HG03457 (cell line): ENCODE measurements around the gene PGRMC2.
"Not testable (repeated sequence)": the region's sequence is repeated elsewhere in the genome, so short reads cannot be mapped to it uniquely, and the experiment has no call there.

Experiments used
- ATAC-seq: cut with Tn5 transposase; IDR thresholded peaks from one replicate; pipeline ENCODE4 v1.9.1; 2021; ENCODE audit warnings: moderate number of reproducible peaks; ENCODE audit not compliant: unreplicated experiment

PGRMC2 gene

DNA sequence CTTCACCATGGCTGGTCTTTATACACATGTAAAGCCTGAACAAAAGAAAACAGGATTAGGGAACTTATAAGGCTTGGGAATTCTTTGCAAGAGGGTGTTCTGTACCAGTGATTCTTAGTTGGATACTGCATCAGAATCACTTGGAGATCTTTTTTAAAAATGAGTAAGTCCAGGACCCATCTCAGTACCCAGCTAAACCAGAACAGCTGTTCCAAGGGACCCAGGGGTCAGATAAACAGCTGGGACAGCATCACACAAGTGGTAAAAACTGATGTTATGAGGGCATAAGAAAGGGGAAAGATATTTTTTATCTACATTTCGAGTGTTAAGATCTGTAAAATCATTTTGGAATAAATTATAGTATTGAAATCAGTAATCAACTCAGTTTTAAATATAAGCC lies 16.1 kb downstream of the PGRMC2 start:
- no peak for ATAC-seq

DNA sequence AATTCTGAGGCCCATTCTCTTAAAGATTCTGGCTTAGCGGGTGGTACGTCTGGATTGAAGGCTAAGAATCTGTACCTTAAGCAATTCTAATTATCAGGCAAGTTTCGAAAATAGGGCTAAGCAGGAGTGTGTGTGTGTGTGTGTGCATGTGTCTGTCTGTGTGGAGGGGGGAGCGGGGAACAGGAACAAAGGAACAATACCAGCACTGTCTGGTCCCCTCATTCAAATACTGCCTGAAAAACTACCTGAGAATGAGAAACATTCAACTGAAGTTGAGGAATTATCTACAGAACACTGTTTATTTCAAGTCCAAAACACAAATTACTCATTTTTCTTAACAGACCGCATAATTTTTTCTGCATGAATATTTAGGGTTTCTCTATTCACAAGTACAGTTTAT lies 18.6 kb downstream of the PGRMC2 start:
- no peak for ATAC-seq

DNA sequence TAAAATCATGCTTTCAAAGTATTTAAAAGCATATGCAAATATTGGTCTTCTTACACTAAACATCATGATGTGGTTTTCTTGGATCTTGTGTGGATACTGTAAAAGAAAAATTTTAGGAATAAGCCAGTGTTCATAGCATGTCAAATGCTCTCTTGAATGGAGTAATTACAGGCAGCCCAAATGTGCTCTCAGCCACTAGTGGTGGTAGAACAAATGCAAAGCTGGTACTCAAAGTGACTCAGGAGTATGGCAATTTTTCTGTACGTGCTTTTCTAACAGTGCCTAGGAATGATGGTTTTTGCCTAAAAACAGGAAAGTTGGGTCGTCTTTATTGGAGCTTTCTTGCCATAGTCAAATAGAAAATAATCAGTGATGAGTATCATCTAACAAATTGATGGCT lies 19.9 kb downstream of the PGRMC2 start:
- no peak for ATAC-seq

DNA sequence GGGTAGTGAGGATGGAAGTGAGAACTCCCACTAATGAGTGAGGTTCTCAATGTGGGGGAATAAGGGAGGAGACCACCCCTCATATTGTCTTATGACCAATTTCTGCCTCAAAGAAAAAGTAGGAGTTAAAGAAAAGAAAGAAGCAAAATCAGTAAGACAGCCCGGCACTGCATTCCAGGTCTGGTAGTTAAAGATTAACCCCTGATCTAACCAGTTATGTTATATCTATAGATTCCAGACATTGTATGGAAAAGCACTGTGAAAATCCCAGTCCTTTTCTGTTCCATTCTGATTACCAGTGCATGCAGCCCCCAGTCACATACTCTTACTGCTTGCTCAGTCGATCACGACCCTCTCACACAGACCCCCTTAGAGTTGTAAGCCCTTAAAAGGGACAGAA lies 20.4 kb downstream of the PGRMC2 start:
- not testable (repeated sequence) for ATAC-seq

DNA sequence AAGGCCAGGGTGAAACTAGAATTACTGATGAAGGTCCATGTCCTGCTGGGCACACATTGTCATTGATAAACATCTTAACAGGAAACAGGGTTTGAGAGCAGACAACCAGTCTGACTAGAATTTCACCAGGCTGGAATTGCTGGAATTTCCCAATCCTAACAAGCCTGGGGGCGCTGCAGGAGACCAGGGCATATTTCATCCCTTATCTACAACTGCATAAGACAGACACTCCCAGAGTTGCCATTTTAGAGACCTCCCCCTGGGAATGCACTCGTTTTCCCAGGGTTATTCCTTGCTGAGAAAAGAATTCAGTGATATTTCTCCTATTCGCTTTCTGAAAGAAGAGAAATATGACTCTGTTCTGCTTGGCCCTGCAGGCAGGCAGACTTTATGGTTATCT lies 22.1 kb downstream of the PGRMC2 start:
- not testable (repeated sequence) for ATAC-seq

DNA sequence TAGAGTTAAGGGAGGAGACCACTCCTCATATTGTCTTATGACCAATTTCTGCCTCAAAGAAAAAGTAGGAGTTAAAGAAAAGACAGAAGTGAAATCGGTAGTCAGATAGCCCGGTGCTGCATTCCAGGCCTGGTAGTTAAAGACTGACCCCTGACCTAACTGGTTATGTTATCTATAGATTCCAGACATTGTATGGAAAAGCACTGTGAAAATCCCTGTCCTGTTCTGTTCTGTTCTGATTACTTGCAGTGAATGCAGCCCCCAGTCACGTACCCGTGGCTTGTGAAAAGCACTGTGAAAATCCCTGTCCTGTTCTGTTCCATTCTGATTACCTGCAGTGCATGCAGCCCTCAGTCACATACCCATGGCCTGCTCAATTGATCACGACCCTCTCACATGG lies 27.7 kb downstream of the PGRMC2 start:
- not testable (repeated sequence) for ATAC-seq

DNA sequence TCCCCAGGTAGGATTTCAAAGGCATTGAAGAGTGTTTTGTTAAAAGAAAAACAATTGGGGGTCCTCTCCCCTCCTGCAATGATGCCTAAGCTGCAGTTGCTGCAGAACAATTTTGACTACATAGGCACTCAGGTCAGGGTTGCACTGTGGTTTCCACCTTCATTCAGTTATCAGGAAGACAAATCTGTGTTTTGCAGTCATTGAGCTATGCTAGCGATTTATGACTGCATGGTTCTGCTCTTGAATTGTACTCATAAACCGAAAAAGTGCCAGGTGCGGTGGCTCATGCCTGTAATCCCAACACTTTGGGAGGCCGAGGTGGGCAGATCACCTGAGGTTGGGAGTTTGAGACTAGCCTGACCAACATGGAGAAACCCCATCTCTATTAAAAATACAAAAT lies 29.4 kb downstream of the PGRMC2 start:
- not testable (repeated sequence) for ATAC-seq

DNA sequence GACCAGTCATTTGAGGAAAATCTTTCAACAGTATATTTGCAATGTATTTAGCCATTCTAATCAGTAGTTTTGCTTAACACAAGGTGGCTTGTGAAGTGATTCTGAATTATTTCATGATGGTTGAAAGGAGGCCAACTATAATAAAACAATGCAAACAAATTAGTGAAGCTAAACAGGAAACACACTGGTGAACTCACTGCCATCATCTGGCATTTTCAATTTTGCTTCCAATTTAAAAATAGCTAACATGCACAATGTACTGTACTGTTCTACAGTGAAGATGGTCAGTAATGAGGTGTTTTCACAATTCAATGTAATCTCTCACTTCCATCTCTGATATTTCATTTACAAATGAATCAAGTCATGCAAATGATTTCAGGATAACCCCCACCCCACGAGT lies 31.1 kb downstream of the PGRMC2 start:
- ATAC-seq: no peak

DNA sequence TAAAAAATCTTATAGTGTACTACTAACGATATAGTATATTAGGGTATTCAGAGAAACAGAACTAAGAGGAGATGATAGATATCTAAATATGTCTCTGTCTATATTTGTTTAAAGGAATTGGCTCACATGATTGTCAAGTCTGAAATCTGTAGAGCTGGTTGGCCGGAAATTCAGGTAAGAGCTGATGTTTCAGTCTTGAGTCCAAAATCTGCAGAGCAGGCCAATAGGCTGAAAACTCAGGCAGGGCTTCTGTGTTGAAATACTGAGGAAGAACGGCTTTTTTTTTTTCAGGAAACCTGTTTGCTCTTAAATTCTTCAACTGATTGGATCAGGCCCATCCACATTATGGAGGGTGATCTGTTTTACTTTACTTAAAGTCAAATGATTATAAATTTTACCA lies 31.7 kb downstream of the PGRMC2 start:
- no peak for ATAC-seq

DNA sequence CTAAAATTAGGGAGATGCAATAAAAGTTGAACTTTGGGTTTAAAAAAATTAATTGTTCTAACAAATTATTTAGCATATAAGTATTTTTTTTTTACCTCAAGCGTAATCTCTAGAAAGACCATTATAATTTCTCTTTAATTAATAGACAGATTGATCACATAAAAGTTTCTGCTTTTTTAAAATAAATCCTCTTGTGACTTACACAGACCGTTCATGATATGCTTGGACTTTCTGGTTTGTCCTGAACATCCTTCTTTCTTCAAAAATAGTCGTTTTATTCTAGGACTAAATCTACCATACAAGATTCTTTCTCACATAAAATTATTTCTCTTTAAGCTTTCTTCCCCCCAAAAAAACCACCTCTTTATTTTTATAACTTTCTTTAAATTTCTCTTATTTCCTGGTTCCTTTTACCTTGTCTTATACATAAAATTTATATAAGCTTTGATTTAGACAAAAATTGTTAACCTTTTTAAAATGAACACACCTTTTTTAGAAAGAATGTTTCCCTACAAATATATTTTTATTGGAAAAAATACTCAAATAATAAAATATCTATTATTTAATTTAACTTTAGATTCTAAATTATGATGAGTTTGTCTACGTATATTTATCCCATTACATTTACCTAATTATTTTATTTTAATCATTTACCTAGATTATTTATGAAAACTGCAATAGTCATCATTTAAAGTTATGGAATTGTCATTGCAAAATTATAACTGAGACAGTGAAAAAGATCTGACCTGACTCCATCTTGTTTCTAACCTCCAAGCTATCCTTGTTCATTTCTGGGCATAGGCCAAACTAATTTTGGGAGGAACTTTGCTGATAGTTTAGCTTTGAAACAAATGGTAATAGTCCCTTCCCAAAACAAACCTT lies 37.6 kb downstream of the PGRMC2 start:
- no peak for ATAC-seq

DNA sequence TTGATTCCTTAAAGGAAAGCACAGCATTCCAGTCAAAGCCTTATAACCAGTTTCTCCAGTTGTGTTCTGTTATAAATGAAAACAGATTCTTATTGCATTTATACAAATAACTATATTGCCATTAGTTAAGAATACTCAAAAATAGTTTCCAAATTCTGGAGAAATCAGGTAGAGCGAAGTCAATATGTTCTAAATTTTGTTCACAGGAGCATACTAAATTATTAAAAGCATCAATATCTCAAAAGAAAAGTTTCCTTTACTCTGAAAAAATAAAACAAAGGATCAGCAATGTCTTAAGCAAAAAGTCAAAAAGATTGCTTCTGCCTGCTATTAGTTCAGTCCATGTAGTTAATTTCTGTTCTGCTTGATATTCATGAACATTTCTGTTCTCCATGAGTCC lies 39.7 kb downstream of the PGRMC2 start:
- ATAC-seq: no peak

DNA sequence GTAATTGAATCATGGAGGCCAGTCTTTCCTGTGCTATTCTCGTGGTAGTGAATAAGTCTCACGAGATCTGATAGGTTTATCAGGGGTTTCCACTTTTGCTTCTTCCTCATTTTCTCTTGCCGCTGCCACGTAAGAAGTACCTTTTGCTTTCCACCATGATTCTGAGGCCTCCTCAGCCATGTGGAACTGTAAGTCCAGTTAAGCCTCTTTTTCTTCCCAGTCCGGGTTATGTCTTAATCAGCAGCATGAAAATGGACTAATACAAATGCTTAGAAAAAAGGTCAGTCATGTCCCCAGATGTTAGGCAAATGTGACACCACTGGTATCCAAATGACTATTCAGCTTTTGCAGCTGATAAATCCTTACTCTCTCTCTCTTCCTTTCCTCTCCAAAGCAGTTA lies 42.2 kb downstream of the PGRMC2 start:
- not testable (repeated sequence) for ATAC-seq

DNA sequence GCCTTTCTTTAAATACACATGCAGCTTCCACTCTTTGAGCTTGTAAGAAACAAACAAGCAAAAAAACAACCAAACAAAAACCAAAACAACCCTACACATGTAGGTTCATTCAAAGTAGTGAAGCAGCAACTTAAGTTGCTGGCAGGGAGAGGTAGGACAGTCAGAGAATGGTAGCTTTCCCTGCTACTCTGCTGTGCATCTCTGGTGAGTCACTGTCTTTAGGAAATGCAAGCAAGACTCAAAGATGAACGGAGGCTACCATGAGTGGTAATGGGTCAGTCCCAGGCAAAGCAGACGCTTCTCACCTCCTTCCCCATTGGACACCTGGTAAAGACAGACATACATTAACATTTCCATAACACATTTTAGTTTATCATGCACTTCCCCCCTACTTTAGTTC lies 43.2 kb downstream of the PGRMC2 start:
- ATAC-seq: no peak

DNA sequence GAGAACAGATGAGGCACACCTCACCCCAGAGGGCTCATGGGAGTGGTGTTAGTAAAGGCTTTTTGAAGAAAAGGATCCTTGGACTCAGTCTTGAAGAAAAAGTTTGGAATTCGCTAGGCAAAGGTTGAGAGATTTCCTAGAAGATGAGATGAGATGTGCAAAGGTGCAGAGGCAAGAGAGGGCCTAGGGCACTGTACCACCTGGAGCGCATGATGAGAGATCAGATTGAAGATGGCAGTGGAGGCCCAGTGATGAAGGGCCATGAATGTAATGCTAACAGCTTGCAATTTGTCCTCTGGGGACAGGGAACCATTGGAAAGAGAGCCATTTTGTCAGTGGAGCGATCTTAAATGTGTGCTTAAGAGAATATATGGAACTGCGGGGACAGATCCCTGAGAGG lies 45.0 kb downstream of the PGRMC2 start:
- ATAC-seq: no peak

DNA sequence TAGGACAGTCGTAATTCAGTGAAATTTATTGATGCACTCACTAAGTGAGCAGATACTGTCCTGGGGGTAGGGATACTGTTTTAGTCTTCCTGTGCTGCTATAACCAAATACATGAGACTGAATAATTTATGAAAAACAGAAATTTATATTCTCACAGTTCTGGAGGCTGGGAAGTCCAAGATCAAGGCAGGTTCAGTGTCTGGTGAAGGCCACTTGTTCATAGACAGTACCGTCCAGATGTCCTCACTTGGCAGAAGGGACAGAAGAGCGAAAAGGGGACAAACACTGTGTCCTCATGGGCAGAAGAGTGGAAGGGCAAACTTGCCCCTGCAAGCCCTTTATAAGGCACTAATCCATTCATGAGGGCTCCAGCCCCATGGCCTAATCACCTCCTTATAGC lies 45.6 kb downstream of the PGRMC2 start:
- ATAC-seq: no peak

DNA sequence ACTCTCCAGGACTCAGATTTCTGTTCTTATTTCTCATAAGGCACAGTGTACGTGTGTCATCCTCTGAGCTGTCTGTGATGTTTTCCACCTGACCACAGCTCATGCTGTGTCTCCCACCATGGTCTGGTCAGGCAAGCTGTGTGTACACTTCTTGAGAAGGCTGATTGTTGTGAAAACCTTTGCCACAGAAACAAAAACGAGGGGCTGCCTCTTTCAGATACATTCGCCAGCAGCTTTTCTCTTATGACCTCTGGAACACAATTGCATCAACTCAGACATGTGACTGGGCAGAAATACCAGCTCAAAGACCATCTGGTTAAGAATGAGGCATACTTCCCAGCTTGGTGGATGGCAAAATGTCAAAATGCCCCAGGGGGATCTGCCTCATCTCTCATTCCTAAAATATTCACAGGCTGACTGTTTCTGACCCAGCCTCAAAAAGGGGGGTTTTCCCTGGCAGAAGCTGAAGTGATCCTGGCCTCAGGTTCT lies 46.1 kb downstream of the PGRMC2 start:
- no peak for ATAC-seq

DNA sequence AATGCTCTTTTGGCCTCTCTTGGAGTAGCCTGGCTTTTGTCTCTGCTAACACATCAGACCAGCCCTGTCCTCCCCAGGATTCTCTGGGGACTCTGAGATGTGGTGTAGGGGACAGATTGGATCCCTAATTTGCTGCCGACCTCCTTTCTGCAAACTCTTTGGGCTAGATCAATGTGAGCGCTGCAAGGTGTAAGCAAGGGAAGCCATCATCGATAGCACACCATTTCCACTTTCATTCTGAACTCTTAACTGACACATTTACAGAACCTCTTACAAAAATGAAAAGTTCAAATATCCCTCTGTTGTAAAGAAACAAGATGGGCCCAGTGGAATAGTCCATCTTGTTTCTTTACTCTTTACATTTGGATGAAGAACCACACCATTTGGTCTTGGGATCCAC lies 46.6 kb downstream of the PGRMC2 start:
- ATAC-seq: no peak

DNA sequence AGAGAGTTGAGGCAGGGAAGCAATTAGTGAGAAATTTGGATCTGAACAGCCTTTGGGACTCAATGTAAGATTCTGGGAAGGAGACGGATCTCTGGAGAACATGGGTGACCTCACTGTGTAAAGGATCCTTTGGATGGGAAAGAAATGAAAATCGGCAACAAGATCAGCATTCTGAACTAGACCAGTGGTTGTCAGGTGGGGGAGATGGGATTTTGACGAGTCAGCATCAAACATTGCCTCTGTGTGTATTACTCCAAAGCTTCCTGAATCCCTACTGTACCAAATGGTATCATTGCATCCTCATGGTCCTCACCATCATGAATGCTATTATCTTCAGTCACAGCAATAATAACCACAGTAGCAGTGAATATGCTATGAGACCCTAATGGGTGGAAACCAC lies 52.8 kb downstream of the PGRMC2 start:
- no peak for ATAC-seq

DNA sequence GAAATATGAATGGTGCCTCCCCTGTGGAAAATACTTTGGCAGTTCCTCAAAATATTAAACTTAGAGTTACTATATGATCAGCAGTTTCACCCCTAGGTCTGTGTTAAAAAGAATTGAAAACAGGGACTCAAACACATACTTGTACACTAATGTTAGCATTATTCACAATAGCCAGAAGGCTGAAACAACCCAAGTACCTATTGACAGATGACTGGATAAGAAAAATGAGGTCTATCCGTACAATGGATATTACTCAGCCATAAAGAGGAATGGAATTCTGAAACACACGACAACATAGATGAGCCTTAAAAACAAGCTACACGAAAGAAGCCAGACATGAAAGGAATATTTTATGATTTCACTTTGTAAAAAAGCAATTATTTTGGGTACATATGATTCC lies 54.9 kb downstream of the PGRMC2 start:
- no peak for ATAC-seq

DNA sequence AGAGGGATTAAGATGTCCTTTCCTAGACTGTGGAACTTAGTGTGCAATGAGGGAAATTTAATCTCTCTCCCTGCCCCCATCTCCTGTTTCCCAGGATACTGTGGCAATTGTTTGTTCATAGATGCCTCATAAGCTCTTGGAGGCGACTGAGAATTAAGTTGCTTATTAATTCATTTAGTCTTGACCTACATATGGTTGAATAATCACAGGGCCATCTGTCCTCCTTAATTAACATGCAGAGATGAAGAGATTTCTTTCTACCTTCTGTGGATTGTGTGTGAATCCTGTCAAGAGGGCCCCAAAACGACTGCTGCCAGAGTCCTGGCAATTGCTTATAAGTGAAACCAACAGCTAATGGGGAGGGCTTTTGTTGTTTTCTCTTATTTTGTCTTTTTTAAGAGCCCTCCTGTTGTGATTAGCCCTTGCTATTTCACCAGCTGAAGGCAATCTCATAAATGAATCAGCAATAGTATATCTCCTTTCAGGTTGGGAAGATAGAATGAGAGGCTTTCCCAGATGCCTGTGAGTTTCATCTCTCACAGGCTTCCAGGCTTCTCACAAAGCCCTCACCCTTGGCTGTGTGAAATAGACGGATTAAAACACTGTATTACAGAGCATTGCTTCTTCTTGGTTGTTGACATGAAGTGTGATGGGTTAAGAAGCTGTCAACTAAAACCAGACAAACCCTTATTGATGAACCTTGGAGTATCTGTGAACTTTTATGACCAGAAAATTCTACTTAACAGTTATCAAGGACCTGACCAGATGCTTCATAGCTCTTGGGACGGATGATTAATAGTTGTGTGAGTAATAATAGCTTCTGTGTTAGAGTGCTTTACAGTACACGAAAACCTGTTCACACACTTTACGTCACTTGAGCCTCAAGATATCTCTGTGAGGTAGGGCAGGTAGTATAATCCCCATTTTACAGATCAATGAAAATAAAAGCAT lies 58.5 kb downstream of the PGRMC2 start:
- ATAC-seq: no peak

DNA sequence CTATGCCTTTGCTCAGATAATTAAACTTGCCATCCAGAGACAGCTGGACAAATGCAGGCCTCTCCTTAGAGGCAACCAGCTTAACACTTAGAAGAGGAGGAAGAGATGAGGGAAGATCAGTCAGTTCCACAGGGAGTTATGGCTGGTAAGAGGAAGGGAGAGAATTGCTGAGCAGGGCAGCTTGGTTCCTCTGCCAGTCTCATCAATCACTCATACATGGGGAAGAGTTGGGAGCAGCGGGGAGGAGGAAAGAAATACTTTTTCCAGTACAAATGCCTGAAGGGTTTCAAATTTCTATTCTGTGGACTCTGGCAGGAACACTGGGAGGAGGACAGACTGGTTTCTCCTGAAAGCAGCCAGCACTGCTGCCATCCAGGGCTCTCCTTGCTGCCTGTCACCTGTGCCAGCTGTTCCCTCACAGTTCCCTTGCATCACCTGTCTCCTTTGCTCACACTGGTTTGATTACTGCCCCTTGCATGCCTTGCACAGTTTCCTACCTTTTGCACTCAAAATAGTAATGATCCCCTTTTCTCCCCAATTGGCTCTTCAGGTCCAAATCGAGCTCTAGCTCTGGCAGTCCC lies 59.5 kb downstream of the PGRMC2 start:
- no peak for ATAC-seq
